NCI-H774 (cell line): ENCODE results near the gene PCDHA10.
"Not testable (repeated sequence)": the region's sequence is repeated elsewhere in the genome, so short reads cannot be mapped to it uniquely, and the experiment has no call there.

Experiments
- DNase-seq: peaks from one replicate; lab custom pipeline; 2025; lab: John Stamatoyannopoulos, UW

Gene PCDHA10

DNA sequence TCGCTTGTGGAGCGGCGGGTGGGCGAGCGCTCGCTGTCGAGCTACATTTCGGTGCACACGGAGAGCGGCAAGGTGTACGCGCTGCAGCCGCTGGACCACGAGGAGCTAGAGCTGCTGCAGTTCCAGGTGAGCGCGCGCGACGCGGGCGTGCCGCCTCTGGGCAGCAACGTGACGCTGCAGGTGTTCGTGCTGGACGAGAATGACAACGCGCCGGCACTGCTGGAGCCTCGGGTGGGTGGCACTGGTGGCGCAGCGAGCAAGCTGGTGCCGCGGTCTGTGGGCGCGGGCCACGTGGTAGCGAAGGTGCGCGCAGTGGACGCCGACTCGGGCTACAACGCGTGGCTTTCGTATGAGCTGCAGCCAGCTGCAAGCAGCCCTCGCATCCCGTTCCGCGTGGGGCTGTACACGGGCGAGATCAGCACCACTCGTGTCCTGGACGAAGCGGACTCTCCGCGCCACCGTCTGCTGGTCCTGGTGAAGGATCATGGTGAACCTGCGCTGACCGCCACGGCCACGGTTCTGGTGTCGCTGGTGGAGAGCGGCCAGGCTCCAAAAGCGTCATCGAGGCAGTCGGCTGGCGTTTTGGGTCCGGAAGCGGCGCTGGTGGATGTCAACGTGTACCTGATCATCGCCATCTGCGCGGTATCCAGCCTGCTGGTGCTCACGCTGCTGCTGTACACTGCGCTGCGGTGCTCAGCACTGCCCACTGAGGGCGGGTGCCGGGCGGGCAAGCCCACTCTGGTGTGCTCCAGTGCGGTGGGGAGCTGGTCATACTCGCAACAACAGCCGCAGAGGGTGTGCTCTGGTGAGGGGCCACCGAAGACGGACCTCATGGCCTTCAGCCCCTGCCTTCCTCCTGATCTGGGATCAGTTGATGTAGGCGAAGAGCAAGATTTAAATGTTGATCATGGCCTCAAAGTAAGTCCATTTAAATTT, 12.6 kb upstream of the PCDHA10 start:
- no peak for DNase-seq

- not testable (repeated sequence) for DNase-seq
Measured at GRCh38 chr5:140848139-140849102, 7.3 kb upstream of the PCDHA10 start, which contains the start of gene PCDHA9. Gene PCDHA9 (plus strand): TSS chr5:140848382. CDS start chr5:140848496, 114 bp downstream.

- not testable (repeated sequence) for DNase-seq
Measured at GRCh38 chr5:140849831-140850634, 5.7 kb upstream of the PCDHA10 start.

DNA sequence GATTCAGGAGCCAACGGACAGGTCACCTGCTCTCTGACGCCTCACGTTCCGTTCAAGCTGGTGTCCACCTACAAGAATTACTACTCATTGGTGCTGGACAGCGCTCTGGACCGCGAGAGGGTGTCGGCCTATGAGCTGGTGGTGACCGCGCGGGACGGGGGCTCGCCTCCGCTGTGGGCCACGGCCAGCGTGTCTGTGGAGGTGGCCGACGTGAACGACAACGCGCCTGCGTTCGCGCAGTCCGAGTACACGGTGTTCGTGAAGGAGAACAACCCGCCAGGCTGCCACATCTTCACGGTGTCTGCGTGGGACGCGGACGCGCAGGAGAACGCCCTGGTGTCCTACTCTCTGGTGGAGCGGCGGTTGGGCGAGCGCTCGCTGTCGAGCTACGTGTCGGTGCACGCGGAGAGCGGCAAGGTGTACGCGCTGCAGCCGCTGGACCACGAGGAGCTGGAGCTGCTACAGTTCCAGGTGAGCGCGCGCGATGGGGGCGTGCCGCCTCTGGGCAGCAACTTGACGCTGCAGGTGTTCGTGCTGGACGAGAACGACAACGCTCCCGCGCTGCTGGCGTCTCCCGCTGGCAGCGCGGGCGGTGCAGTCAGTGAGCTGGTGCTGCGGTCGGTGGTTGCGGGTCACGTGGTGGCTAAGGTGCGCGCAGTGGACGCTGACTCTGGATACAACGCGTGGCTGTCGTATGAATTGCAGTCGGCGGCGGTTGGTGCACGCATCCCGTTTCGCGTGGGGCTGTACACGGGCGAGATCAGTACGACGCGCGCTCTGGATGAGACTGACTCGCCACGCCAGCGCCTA, 1.7 kb downstream of the PCDHA10 start:
- no peak for DNase-seq

DNA sequence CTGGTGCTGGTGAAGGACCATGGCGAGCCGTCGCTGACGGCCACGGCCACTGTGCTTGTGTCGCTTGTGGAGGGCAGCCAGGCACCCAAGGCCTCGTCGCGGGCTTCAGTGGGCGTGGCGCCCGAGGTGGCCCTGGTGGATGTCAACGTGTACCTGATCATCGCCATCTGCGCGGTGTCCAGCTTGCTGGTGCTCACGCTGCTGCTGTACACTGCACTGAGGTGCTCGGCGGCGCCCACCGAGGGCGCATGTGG, 2.2 kb downstream of the PCDHA10 start:
- no peak for DNase-seq

DNA sequence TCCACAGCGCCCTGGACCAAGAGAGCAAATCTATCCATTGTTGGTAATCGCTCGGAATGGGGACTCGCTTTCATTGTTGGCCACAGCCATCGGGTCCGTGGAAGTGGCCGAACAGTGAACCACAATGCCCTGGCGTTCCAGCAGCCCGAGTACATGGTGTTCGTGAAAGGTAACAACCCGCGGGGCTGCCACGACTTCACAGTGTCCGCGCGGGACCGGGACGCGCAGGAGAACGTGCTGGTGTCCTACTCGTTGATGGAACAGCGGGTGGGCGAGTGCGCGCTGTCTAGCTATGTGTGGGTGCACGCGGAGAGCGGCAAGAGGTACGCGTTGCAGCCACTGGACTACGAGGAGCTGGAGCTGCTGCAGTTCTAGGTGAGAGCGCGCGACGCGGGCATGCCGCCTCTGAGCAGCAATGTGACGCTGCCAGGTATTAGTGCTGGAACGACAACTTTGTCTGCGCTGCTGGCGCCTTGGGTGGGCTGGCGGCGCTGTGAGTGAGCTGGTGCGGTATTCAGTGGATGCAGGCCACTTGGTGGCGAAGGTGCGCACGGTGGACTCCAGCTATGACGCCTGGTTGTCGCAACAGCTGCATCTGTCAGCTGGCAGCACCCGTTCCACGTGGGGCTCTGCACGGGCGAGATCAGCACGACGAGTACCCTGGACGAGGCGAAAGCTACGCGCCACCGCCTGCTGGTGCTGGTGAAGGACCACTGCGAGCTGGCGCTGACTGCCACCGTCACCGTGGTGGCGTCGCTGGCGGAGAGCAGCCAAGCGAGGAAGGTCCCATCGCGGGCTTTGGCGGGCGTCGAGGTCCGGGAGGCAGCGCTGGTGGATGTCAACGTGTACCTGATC, 7.0 kb downstream of the PCDHA10 start:
- no peak for DNase-seq

DNA sequence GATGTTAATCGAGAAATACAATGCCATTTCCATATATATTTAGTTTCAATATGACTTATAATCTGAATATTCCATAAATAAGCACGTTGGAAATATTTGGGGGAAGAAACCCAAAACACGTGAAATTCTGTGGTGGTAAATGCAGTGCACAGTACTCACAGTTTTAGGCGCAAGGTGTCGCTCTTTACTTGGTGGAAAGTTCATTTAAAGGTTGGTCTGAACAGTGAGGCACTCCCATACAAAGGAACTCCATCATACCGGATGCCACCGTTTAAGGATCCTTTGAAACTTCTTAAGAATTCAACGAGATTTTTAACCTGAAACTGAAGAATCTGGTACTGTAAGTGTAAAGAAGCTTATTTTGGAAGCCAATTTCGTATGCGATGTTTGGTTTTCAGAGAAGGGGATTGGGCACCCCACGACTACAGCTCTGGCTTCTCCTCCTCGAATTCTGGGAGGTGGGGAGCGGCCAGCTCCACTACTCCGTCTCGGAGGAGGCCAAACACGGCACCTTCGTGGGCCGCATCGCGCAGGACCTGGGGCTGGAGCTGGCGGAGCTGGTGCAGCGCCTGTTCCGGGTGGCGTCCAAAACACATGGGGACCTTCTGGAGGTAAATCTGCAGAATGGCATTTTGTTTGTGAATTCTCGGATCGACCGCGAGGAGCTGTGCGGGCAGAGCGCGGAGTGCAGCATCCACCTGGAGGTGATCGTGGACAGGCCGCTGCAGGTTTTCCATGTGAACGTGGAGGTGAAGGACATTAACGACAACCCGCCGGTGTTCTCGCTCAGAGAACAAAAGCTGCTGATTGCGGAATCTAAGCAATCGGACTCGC, 13.2 kb downstream of the PCDHA10 start, which contains the start of gene PCDHA11:
Gene PCDHA11 (plus strand): TSS at position 237 of the 834 bp plus-strand sequence. CDS start 147 bp downstream, at position 384.
- no peak for DNase-seq

DNA sequence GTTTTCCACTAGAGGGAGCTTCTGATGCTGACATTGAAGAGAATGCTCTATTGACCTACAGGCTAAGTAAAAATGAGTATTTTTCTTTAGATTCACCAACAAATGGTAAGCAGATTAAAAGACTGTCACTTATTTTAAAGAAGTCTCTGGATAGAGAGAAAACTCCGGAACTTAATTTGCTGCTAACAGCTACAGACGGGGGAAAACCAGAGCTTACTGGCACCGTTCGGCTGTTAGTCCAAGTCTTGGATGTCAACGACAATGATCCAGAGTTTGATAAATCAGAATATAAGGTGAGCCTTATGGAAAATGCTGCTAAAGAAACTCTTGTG, 13.8 kb downstream of the PCDHA10 start:
- no peak for DNase-seq

GRCh38 chr5:140870221-140871201, 14.8 kb downstream of the PCDHA10 start:
- no peak for DNase-seq

- no peak for DNase-seq
Measured at GRCh38 chr5:140875085-140876065, 19.7 kb downstream of the PCDHA10 start, which contains the start of gene PCDHA12. Gene PCDHA12 (plus strand): TSS chr5:140875308. CDS start chr5:140875473, 165 bp downstream.

- not testable (repeated sequence) for DNase-seq
Measured at GRCh38 chr5:140876541-140877261, 21.0 kb downstream of the PCDHA10 start.

- no peak for DNase-seq
Measured at GRCh38 chr5:140877262-140877581, 21.5 kb downstream of the PCDHA10 start.

GRCh38 chr5:140881889-140882590, 26.3 kb downstream of the PCDHA10 start, which contains the start of gene PCDHA13:
Gene PCDHA13 (plus strand): TSS chr5:140882124. CDS start chr5:140882269, 145 bp downstream.
- DNase-seq, result no peak

GRCh38 chr5:140882591-140882899, 26.8 kb downstream of the PCDHA10 start:
- no peak for DNase-seq

DNA sequence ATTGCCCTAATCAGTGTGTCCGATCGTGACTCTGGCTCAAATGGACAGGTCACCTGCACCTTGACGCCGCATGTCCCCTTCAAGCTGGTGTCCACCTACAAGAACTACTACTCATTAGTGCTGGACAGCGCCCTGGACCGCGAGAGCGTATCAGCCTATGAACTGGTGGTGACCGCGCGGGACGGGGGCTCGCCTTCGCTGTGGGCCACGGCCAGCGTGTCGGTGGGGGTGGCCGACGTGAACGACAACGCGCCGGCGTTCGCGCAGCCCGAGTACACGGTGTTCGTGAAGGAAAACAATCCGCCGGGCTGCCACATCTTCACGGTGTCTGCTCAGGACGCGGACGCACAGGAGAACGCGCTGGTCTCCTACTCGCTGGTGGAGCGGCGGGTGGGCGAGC, 27.7 kb downstream of the PCDHA10 start:
- no peak for DNase-seq
